ENCODE measurements around the gene BSND. TPM values are rescaled to one million over a fixed set of nuclear protein-coding genes. Genes with fewer than 3 reads are reported as not detected.
A peak's percentile ranks its signal among the peaks of the same experiment; 100 is the strongest.

BSND gene
- under 1 TPM in 2 of 6 donors, not detected in 4; under 0.01 to 0.10 TPM for total RNA-seq

DNA sequence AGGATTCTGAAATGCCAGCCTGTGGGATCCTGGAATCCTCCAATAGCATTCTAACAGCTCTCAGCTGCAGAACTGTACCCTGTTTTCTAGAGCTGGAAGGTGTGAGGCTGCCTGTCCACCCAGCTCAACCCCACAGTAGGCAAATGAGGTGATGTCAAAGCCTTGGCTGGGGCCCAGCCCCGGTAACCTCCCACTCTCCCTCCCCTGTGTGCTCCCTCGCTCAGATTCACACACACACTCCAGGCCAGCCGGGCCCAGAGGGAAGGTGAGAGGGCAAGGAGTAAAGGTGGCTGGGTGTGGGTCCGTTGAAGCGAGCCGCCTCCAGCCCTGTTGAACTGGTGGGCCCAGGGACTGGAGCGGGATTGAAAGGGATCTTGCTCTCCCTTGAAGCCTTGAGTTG is at the start of gene BSND:
Gene BSND, plus strand, starts transcription at position 257 of the 400 bp plus-strand sequence. CDS start 254 bp downstream, outside the sequence.
- Histone ChIP-seq H3K4me3 (no peak within 1 kb of the TSS), H3K27me3 (peaks cover 0 to 10% (median 4%) of the 10 kb centered on the region in 4 donors), H3K27ac (no peak within 1 kb of the TSS), H3K36me3 (no peaks in the 10 kb centered on the region), H3K4me1 (peaks cover 8 to 11% (median 10%) of the 10 kb centered on the region in 4 donors), H3K9me3 (no peaks in the 10 kb centered on the region)
- 68 to 85% methylated on average over 4 to 7 of the region's 7 CpGs for WGBS, 2 donors
- DNase-seq = no peak
- no peak for ATAC-seq (ENCODE audit: low FRiP score in 2 of 2)
- TF ChIP-seq CTCF (IDR thresholded peaks at IDR 0.05) = no peak
- no peak for TF ChIP-seq POLR2A (IDR thresholded peaks at IDR 0.05)
- no peak for TF ChIP-seq EP300 (IDR thresholded peaks at IDR 0.05)
- TF ChIP-seq POLR2AphosphoS5 (IDR thresholded peaks at IDR 0.05) = no peak

GRCh38 chr1:54949053-54949452 is 49.7 kb upstream of the BSND start:
- Histone ChIP-seq H3K4me3 (no peak overlapping the region), H3K9me3 (no peaks in the 10 kb centered on the region), H3K4me1 (peaks cover 7 to 19% (median 13%) of the 10 kb centered on the region in 4 donors), H3K27ac (no peak overlapping the region), H3K36me3 (no peaks in the 10 kb centered on the region), H3K27me3 (no peaks in the 10 kb centered on the region)
- WGBS, 2 donors = 78 to 80% methylated on average over 4 of the region's 4 CpGs
- no peak for DNase-seq
- TF ChIP-seq POLR2A (IDR thresholded peaks at IDR 0.05) (no peak), EP300 (IDR thresholded peaks at IDR 0.05) (no peak), POLR2AphosphoS5 (IDR thresholded peaks at IDR 0.05) (no peak)
- ATAC-seq (ENCODE audit: low FRiP score in 2 of 2) = no peak

DNA sequence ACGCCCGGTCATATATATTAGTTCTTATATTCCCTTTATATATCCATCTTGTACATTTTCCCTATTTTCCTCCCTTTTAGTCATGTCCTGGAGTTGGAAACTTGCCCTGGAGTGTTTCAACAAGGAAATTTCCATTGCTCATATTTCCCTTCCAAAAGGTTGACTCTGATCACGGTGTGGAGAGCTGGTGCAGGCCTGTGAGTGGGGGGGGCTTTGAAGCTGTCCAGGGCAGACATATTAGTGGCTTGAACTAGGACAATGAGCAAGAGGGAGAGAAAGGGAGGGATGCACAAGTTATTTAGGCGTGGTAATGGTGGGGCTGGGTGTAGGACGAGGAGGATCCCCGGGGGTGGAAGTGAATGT is 48.7 kb upstream of the BSND start:
- Histone ChIP-seq H3K27me3 (no peaks in the 10 kb centered on the region), H3K27ac (no peak overlapping the region), H3K9me3 (no peaks in the 10 kb centered on the region), H3K4me1 (peaks cover 7 to 17% (median 12%) of the 10 kb centered on the region in 4 donors), H3K4me3 (no peak overlapping the region), H3K36me3 (no peaks in the 10 kb centered on the region)
- WGBS, 2 donors = 58 to 62% methylated on average over 6 of the region's 6 CpGs
- no peak for DNase-seq
- TF ChIP-seq POLR2A (IDR thresholded peaks at IDR 0.05) (no peak), CTCF (IDR thresholded peaks at IDR 0.05) (no peak), POLR2AphosphoS5 (IDR thresholded peaks at IDR 0.05) (no peak), EP300 (IDR thresholded peaks at IDR 0.05) (no peak)
- ATAC-seq (ENCODE audit: low FRiP score in 2 of 2) = peak; percentile 25 to 45

DNA sequence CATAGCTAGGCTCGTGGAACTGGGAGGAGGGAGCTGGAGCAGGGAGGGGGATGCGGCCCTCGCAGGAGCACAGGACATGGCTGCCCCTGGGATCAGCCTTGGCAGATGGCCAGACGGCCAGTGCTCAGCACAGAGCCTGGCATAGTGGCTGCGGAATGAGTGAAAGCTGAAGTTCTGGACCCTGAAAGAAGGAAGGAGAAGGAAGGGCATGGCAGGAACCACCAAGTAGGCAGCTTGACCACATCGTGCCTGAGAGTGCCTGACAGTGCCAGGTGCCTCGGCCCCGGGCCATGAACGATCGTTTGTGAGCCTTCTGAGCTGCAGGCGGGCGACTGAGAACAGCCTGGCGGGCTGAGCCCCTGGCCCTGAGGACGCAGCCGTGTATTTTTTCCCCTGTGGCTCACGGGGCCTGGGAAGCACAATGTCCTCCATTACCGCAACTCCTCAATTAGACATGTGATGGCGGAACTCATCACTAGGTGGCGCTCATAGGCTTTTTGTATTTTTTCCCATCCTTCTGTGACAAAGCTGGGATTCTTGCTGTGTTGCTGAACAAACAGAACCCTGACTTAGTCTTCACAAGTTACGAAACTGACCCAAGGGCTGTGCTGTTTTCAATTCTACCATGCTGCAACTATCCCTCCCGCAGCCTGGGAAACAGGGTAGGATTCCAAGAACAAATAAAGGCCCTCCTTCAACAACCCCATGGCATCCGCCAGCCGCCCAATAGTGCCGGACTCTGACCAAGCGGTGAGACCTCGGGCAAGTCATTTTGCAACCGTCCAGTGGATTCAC is 48.2 kb upstream of the BSND start:
- TF ChIP-seq POLR2AphosphoS5 (IDR thresholded peaks at IDR 0.05) = no peak
- TF ChIP-seq POLR2A (IDR thresholded peaks at IDR 0.05) = no peak
- TF ChIP-seq CTCF (IDR thresholded peaks at IDR 0.05) = peak; percentile 60 to 89 (median 83)
- peak; percentile 88 to 94 for ATAC-seq (ENCODE audit: low FRiP score in 2 of 2)
- Histone ChIP-seq H3K36me3 (no peaks in the 10 kb centered on the region), H3K4me1 (peaks cover 3 to 12% (median 9%) of the 10 kb centered on the region in 4 donors), H3K27ac (peak overlapping the region in 2 of 4 donors; percentile 35 to 52), H3K9me3 (no peaks in the 10 kb centered on the region), H3K27me3 (no peaks in the 10 kb centered on the region), H3K4me3 (peak overlapping the region in 1 of 4 donors; percentile 17)
- WGBS, 2 donors = 33 to 45% methylated on average over 19 to 27 of the region's 27 CpGs
- DNase-seq = peak; percentile 68 to 74

DNA sequence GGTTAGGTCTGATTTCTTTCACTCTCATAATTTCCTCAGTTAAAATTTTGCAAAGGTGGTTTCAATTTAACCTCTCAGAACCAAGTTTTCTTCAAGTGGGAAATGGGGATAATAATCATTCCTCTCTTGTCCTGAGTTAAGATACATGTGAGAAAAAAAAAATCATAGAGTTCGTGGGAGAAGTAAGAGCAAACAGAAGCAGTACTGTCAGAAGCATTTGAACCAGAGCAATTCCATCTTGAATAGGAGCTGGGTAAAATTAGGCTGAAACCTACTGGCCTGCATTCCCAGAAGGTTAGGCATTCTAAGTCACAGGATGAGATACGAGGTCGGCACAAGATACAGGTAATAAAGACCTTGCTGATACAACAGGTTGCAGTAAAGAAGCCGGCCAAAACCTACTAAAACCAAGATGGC is 46.9 kb upstream of the BSND start:
- Histone ChIP-seq H3K36me3 (no peaks in the 10 kb centered on the region), H3K4me1 (peaks cover 3 to 11% (median 8%) of the 10 kb centered on the region in 4 donors), H3K4me3 (no peak overlapping the region), H3K27ac (no peak overlapping the region), H3K9me3 (no peaks in the 10 kb centered on the region), H3K27me3 (no peaks in the 10 kb centered on the region)
- TF ChIP-seq EP300 (IDR thresholded peaks at IDR 0.05) = no peak
- TF ChIP-seq POLR2A (IDR thresholded peaks at IDR 0.05) = no peak
- no peak for TF ChIP-seq CTCF (IDR thresholded peaks at IDR 0.05)
- TF ChIP-seq POLR2AphosphoS5 (IDR thresholded peaks at IDR 0.05) = no peak
- no peak for DNase-seq
- ATAC-seq (ENCODE audit: low FRiP score in 2 of 2) = no peak
- WGBS, 2 donors = 91 to 100% methylated on average over 4 of the region's 4 CpGs

Measured in upper lobe of left lung (tissue), 6 donors.